GM21367 (cell line): ENCODE data around the gene KIF26A.

Source experiments
- ATAC-seq: cut with Tn5 transposase; IDR thresholded peaks from one replicate; pipeline ENCODE4 v1.9.1; 2021; ENCODE audit not compliant: unreplicated experiment

KIF26A gene

DNA sequence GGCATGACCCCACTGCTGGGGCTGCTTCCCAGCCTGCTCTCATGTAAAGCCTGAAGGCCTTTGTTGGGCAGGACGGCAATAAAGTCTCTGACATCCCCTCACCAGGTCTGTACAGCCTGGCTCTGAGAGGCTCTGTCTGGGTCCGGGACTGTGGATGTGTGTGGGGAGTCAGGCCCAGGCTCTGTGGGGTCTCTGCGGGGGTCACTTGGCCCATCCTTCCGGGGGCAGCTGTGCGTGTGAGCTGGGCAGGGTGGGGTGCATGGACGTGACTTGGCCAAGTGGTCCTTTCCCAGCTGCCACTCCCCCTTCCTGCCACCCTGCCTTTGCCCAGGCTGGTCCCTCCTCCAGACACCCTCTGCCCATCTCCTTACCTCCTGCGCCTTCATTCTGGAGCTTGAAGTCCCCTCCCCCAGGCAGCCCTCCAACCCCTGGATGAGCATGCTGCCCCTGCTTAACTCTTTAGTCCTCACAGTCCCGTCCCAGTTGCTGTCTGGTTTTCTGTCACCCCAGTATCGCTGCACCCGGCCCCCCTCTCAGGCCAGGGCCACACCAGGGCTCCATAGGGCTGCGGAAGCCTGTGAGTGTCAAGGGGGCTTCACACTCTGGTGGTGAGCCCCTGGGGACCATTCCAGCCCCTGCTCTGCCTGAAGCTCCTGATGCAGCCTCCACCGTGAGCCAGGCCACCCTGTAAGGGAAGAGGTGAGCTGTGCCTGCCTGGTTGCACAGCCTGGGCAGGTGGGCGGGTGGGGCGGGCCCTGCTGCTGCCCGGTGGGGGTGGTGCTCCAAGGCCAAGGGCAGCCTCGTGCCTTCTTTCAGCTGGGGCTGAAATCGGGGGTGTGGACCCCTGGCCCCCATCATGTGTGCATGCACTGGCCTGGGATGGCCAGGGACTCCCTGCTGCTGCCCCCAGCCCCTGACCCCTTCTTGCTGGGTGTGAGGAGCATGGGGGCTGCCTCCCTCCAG lies 25.5 kb upstream of the KIF26A start:
- ATAC-seq = no peak

- ATAC-seq = no peak
Measured at GRCh38 chr14:104113631-104114420, 24.6 kb upstream of the KIF26A start.

DNA sequence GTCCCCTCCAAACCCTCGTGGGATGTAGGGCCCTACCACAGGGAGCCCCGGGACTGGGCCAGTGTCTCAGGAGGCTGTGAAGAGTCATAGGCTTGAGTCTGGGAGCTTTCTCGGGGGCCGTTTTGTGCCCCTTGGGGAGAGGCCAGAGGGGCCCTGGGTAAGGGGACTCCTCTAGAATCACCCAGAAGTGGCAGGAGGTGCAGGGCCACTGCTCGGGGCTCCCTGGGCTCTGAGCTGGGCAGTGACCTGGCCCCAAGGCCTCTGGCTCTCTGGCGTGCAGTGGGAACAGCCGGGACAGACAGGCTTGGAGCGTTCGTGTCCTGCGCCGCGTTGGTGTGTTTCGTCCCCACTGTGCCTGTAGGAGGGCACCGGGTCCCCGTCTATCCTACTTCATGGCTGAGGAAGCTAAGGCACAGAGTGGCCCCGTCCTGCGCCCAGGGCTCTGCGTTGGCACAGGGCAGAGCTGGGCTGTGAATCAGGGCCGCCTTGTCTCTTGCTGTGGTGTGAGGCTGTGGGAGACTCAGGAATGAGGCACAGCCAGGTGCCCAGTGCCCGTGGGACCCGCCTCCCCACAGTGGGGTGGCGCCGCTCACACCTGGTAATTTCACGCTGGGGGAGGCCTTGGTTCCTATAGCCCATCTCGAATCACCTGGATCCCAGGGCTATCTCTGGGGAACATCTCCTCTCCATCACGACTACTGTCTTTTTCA lies 23.8 kb upstream of the KIF26A start:
- no peak for ATAC-seq

- ATAC-seq = no peak
Measured at GRCh38 chr14:104115131-104115600, 23.2 kb upstream of the KIF26A start.

DNA sequence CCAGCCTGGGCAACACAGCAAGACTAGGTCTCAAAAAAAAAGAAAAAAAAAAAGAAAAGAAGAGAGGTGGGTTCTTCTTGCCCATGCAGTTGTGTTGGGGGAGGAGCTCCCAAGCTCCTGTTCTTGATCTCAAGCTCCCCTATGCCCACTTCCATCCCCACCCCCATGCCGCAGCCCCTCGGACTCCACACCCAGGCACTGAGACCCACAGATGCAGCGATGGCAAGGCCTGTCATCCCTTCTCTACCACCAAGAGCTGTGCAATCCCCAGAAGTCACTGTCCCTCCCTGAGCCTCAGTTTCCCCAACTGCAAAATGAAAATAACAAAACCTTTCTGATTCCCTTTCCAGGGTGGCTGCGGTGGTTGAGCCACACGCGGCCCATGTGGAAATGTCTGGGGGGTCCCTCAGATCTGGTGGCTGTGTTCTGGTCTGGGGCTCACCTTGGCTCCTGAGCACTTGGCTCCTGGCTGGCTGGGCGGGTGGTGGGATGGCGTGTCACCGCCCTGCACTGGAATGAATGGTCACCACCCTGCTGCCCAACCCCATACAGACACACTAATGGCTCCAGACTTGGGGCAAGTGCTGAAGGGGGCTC lies 22.6 kb upstream of the KIF26A start:
- ATAC-seq = no peak

DNA sequence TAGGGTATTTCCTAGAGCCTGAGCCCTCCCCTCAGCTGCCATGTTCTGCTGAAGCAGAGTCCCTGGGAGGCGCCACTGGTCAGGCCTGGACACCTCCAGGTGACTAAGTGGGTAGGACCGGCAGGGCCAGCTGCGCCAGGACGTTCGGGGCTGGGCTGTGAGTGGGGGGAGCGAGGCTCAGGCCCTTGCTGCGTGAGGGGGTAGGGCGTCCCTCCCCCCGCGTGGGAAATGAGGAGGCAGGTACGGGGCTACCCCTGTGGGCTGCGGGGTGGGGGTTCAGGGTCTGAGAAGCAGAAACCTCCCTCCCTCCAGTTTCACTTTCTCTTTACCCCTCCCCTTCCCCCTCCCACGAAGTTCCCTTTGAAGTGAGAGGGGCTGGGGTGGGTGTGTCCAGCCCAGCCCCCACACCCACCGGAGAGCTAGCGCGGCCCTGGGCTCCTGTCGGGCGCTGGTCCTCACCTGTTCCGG lies 22.1 kb upstream of the KIF26A start:
- no peak for ATAC-seq

- no peak for ATAC-seq
Measured at GRCh38 chr14:104116756-104117340, 21.5 kb upstream of the KIF26A start.

DNA sequence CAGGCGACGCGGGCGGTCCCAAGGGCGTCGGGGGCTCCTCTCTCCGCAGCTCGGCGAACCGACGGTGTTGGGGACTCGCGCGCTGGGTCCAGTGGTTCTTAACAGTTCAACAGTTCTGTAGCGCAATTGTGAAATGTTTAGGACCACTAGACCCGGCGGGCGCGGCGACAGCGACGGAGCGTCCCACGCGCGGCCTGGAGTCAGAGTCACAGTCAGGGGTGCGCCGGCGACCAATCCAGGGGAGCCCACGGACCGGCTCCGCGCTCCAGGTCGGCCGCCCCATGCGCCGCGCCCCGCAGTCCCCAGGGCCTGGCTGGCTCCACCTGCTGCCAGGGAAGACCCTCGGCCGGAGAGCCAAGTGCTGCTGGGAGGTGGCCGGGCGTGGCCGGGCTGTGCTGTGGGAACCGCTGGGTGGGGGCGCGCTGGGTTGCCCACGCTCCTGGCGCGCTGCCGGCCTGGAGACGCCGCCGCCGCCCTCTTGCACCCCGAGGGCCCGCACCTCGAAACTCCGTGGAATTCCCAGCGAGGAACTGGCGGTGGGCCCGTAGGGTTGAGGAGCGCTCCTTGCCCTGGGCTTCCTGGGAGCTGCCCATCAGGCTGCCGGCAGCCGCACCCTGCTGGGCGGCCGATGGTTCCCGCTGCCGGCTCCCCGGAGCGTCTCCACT lies 20.9 kb upstream of the KIF26A start:
- ATAC-seq = no peak

GRCh38 chr14:104118006-104118844 lies 20.2 kb upstream of the KIF26A start:
- ATAC-seq = no peak

- no peak for ATAC-seq
Measured at GRCh38 chr14:104119119-104119487, 19.3 kb upstream of the KIF26A start.

DNA sequence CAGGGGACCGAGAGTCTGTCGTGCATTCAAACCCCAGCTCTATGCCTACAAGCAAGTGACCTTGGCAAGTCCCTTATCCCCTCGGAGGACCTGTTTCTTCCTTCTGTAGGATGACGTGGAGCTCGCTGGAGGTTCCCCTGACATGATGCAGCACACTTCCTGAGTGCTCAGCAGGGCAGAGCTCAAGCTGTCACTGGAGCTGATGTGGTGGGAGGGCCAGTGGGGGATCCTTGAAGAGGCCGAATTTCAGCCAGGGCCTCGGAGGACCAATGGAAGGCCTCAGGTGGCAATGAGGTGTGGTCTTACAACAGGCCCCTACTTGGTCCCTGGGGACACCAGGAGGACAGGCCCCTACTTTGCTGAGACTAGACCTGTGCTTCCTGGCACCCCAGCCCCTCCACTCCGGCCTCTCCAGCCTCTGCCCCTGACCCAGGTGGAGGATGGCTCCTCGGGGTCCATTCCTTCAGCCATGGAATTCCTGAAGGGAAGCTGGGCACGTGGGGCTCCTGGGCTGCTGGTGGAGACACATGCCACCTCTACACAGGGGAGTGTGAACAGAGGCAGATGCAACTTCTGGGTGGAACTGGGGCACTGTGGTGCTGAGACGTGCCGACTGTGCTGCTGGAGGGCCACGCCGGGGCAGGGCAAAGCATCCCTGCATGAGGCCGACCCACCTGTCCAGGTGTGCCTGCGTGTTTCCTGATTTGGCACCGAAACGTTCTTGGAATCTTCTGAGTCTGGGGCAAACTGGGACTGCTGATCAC lies 18.7 kb upstream of the KIF26A start:
- ATAC-seq = no peak

GRCh38 chr14:104120281-104120741 lies 18.1 kb upstream of the KIF26A start:
- ATAC-seq = no peak

DNA sequence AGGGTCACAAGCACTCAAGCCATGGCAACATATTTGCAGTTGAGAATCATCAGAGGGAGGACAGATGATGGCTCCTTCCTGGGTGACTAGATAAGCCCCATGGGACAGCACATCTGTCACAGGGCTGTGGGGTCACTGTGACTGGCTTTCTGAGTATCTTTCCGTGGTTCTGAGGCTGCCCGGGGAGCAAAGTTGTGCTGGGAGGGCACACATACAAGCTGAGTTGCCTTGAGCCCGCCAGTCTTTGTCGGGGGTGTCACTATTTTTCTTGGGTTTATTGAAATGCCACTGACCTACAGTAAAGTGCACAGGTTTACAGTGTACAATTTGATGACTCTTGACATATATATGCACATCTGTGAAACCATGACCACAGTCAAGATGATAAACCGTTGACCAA lies 17.2 kb upstream of the KIF26A start:
- no peak for ATAC-seq

DNA sequence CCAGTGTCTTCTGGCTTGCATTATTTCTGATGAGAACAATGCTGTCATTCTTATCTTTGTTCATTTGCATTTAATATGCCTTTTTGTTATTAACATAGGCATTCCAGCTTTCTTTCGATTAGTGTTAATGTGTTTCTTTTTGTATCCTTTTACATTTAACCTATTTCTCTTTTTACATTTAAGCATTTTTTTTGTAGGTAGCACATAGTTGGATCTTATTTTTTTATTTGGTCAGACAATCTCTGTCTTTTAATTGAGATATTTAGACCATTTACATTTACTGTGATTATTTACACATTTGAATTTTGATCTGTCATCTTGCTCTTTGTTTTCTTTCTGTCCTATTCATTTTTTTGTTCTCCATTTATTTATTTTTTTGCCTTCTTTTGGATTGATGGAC lies 14.5 kb upstream of the KIF26A start:
- ATAC-seq = no peak

DNA sequence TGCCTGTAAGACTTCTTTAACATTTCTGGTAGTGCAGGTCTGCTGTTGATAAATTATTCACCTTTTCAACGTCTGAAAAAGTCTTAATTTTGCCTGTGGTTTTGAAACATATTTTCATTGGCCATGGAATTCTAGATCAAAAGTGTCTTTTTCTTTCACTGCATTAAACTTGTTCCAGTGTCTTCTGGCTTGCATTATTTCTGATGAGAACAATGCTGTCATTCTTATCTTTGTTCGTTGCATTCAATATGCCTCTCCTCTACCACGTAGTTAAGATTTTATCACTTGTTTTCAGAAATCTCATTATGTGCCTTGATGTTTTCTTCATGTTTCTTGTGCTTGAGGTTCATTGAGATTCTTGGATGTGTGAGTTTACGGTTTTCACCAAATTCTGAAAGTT lies 13.4 kb upstream of the KIF26A start:
- ATAC-seq = no peak

DNA sequence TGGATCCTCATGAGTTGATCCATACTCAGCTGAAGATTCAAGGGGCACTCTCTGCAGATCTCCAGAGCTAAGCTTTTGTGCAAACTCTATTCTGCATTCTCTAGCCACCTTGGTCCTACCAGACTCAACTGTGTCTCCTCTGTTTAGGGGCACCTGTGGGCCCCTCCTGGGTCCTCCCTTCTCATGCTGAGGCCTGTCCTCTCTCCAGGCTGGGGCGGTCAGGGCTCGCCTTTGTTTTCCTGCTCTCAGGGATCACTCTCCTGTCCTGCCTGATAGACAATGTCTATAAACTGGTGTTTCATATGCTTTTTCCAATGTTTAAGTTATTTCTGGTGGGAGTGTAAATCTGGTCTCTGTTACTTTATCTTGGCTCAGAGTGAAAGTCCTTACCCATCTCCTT lies 11.6 kb upstream of the KIF26A start:
- no peak for ATAC-seq

DNA sequence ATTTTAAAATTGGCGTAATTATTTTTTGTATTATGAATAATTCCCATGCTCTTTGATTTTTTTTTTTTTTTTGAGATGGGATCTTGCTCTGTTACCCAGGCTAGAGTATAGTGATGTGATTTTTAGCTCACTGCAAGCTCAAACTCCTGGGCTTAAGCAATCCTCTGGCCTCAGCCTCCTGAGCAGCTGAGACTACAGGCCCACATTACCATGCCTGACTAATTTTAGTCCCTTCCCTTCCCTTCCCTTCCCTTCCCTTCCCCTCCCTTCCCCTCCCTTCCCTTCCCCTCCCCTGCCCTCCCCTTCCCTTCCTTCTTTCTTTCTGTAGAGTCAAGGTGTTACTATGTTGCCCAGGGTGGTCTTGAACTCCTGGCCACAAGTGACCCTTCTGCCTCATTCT lies 9.4 kb upstream of the KIF26A start:
- no peak for ATAC-seq

GRCh38 chr14:104129556-104129955 lies 8.8 kb upstream of the KIF26A start:
- ATAC-seq = no peak
